Activated B cell treated with CpG ODN at 0.5 μM for 24 hours (primary cell): ENCODE measurements around the gene CNN3. TPM values are rescaled to one million over a fixed set of nuclear protein-coding genes. Genes with fewer than 3 reads are reported as not detected.
A peak's percentile ranks its signal among the peaks of the same experiment; 100 is the strongest.

Source experiments
- ATAC-seq: fragments of 200-7000 bp; cut with Tn5 transposase; one replicate; pipeline ENCODE4 v1.10.0; 2021; ENCODE audit warnings: low read depth, mild to moderate bottlenecking, moderate library complexity
- CTCF ChIA-PET: fragments of 350-600 bp; sonication (Branson Sonifier 250); formaldehyde crosslinking; loops from one replicate; lab custom pipeline; 2021; ENCODE audit warnings: antibody characterized with exemption; lab: Charles Lee
- POLR2A ChIA-PET: fragments of 350-600 bp; sonication (Branson Sonifier 250); formaldehyde crosslinking; loops from one replicate; lab custom pipeline; 2021; ENCODE audit warnings: antibody characterized with exemption; lab: Charles Lee
- DNase-seq: peaks from one replicate; pipeline ENCODE4 v3.0.0; 2022
- H3K27ac Mint-ChIP-seq: one replicate; pipeline ENCODE4 v1.8.0; 2020; ENCODE audit warnings: mixed read lengths
- H3K27me3 Mint-ChIP-seq: one replicate; pipeline ENCODE4 v1.8.0; 2021; ENCODE audit warnings: mixed read lengths
- H3K36me3 Mint-ChIP-seq: one replicate; pipeline ENCODE4 v1.8.0; 2021; ENCODE audit warnings: low read depth, mixed read lengths
- H3K4me1 Mint-ChIP-seq: one replicate; pipeline ENCODE4 v1.8.0; 2021; ENCODE audit warnings: mixed read lengths
- H3K4me3 Mint-ChIP-seq: one replicate; pipeline ENCODE4 v1.8.0; 2020; ENCODE audit warnings: mild to moderate bottlenecking, mixed read lengths
- H3K9me3 Mint-ChIP-seq: one replicate; pipeline ENCODE4 v1.8.0; 2020; ENCODE audit warnings: mixed read lengths
- CTCF ChIP-seq: fragments of 200-600 bp; IDR thresholded peaks from one replicate; pipeline ENCODE4 v1.8.0; 2022; ENCODE audit warnings: antibody characterized with exemption, mild to moderate bottlenecking
- intact Hi-C: fragments of 100-400 bp; cut with micrococcal nuclease; formaldehyde crosslinking; loops from one replicate; pipeline ENCODE4 v1.15.1; 2024
- total RNA-seq: library from RNA; stranded (reverse); gene quantifications from 2 replicates; pipeline ENCODE4 v1.2.3, GENCODE V29; 2022

The CNN3 gene
- total RNA-seq, 1 donor from 2014 or later, result 6.2 TPM

DNA sequence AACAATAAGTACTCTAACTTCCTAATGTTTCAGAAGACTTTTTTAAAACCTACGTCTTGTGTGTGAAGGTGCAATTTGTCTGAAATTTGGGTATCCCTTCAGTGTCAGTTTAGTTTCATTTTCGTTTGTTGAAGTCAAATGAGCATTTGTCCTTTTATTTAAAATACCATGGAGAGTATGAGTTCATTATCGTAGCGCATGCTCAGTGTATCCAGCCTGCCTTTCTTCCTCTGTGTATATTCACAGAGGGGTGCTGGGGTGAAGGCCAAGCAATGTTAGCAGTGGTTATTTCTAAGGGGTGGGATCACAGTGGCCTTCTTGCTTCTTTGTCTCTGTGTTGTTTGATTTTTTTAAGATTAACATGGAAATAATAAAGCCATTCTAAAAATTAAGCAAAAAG lies 43.2 kb downstream of the CNN3 start:
- peak; percentile 25 for ATAC-seq
- intact Hi-C loops, result no loop called here

DNA sequence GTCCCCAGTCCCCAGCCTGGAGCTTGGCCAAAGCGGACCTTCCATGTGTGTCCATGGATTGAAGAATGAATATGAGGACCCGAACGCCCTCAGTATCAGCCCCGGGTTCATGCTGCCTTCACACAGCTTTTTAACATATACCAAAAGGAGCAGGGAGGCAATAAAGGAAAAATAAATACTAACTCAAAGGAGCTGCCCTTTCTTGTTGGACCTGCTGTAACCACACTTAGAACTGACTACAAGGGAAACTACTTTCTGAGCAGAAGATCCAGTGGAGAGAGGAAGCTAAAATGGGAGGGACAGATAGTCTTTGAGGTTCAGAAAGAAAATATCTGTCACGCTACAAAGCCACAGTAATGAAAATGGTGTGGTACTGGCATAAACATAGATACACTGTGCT lies 48.6 kb downstream of the CNN3 start:
- ChIA-PET CTCF (no interaction called here), POLR2A (no interaction called here)
- intact Hi-C loops, result no loop called here
- Mint-ChIP-seq H3K4me3 (no peak overlapping the region), H3K27me3 (peaks cover 15% of the 10 kb centered on the region), H3K27ac (no peak overlapping the region), H3K4me1 (peaks cover 5% of the 10 kb centered on the region), H3K36me3 (no peaks in the 10 kb centered on the region), H3K9me3 (no peaks in the 10 kb centered on the region)
- no peak for TF ChIP-seq CTCF
- DNase-seq (no peak), ATAC-seq (no peak)

More for the DNA sequence above, 43.2 kb downstream of the CNN3 start:
- Mint-ChIP-seq H3K27ac (no peak overlapping the region), H3K4me3 (no peak overlapping the region), H3K4me1 (peaks cover 10% of the 10 kb centered on the region), H3K36me3 (no peaks in the 10 kb centered on the region), H3K27me3 (no peaks in the 10 kb centered on the region), H3K9me3 (no peaks in the 10 kb centered on the region)
- DNase-seq, result no peak
- TF ChIP-seq CTCF, result no peak
- ChIA-PET CTCF (interaction anchor here (1.0 kb wide), 1 partner anchor 29 kb away, joined by 3 read pairs; no protein-coding TSS in a partner anchor), POLR2A (no interaction called here)

GRCh38 chr1:94876362-94876761 lies 50.5 kb downstream of the CNN3 start:
- CTCF ChIA-PET, result no interaction called here

DNA sequence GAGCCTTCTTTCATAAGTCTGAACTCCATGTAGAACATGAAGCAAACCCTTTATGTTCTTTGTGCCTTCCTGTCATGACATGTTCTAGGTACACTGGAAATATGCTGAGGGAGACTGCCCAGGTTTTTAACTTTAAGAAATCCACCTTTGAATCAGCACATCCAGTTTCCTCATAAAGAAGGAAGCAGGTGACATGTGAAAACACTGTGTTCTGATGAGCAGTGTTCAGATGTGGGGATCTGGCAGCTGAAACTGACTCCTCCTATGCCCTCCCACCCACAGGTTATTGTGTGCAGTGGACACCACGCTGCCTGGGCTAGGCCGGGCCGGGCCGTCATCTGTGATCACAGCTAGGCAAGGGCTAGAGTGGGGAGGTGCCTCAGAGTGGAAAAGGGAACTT lies 51.1 kb downstream of the CNN3 start:
- Mint-ChIP-seq H3K4me3 (no peak overlapping the region), H3K27me3 (peaks cover 15% of the 10 kb centered on the region), H3K27ac (no peak overlapping the region), H3K4me1 (no peaks in the 10 kb centered on the region), H3K9me3 (no peaks in the 10 kb centered on the region), H3K36me3 (no peaks in the 10 kb centered on the region)
- ATAC-seq (no peak), DNase-seq (no peak)
- intact Hi-C loops, result no loop called here
- CTCF ChIA-PET, result no interaction called here
- POLR2A ChIA-PET, result no interaction called here
- no peak for TF ChIP-seq CTCF

More at GRCh38 chr1:94876362-94876761, 50.5 kb downstream of the CNN3 start:
- Mint-ChIP-seq H3K4me3 (no peak overlapping the region), H3K36me3 (no peaks in the 10 kb centered on the region), H3K4me1 (no peaks in the 10 kb centered on the region), H3K9me3 (no peaks in the 10 kb centered on the region), H3K27ac (no peak overlapping the region), H3K27me3 (peaks cover 15% of the 10 kb centered on the region)
- POLR2A ChIA-PET, result no interaction called here
- intact Hi-C loops, result no loop called here
- no peak for DNase-seq
- TF ChIP-seq CTCF, result no peak
- no peak for ATAC-seq

DNA sequence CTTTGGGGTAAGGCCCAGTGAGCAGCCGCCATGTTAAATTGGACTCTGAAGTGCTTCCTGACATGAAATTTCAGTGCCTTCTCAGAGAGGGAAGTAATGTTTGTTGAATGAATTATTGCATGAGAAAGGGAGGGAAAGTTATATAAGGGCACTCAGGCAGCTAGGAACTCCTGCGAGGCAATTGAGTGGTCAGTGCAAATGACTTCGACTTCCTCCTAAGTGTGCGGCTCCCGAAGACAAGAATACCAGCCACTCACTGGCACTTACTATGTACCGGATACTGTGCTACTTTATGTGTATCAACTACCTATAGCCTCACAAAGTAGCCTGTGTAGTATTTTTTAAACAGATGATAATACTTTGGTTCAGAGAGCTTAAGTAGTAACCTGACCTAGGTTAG lies 52.5 kb downstream of the CNN3 start:
- Mint-ChIP-seq H3K4me1 (no peaks in the 10 kb centered on the region), H3K36me3 (no peaks in the 10 kb centered on the region), H3K9me3 (no peaks in the 10 kb centered on the region), H3K27me3 (peaks cover 15% of the 10 kb centered on the region), H3K27ac (no peak overlapping the region), H3K4me3 (no peak overlapping the region)
- POLR2A ChIA-PET, result no interaction called here
- CTCF ChIA-PET, result no interaction called here
- intact Hi-C loops, result no loop called here
- TF ChIP-seq CTCF, result no peak
- no peak for DNase-seq
- ATAC-seq, result no peak
